ENCODE measurements around the gene EYS. TPM values are rescaled to one million over a fixed set of nuclear protein-coding genes. Genes with fewer than 3 reads are reported as not detected.
"Not testable (repeated sequence)": the region's sequence is repeated elsewhere in the genome, so short reads cannot be mapped to it uniquely, and the experiment has no call there.

EYS gene
- total RNA-seq, 2 experiments from 2014 or later, result not detected

DNA sequence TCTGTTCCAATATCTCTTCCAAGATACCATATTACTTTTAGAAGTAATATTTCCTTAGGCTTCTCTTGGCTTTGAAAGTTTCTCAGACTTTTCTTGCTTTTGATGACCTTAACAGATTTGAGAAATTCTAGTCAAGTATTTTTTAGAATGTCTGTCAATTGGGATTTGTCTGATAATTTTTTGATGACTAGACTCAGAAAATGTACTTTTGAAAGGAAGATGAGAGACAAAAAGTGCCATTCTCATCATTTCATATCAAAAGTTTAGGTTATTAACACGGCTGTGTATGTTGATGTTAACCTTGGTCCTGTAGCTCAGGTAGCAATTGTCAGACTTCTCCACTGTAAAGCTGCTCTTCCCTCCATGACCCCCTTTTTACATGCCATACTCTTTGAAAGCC, 651.5 kb downstream of the EYS start:
- CTCF ChIA-PET, result no interaction called here

DNA sequence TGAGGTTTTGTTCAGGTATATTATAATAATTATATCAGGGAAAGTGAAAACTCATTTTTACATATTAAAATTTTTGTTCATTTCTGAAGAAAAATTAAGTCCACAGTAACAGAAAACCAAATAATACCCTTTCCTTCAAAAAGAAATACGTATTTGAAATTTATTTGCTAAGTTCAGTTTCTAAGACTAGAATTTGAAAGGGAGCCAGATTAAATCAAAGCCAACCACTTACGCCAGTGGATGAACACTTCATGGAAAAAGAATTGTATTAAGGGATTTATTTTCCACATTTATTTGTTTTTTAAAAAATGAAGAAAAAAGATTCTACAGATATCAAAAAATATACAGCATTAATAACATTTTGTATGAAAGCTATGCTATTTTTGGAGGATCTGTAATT, 654.4 kb downstream of the EYS start:
- ATAC-seq, result no peak
- Mint-ChIP-seq H3K9me3 (ENCODE audit: low read depth) (peaks cover 8% of the 10 kb centered on the region), H3K27me3 (no peaks in the 10 kb centered on the region), H3K4me1 (no peaks in the 10 kb centered on the region), H3K27ac (no peak overlapping the region), H3K4me3 (no peak overlapping the region), H3K36me3 (ENCODE audit: low read depth) (no peaks in the 10 kb centered on the region)
- ChIA-PET CTCF (no interaction called here), POLR2A (no interaction called here)
- DNase-seq, result no peak
- intact Hi-C loops (cut with DNase I, micrococcal nuclease), result no loop called here

More for the DNA sequence above, 651.5 kb downstream of the EYS start:
- no peaks in the 10 kb centered on the region for H3K36me3 Mint-ChIP-seq (ENCODE audit: low read depth)
- POLR2A ChIA-PET, result no interaction called here
- no peak overlapping the region for H3K27ac Mint-ChIP-seq
- no peaks in the 10 kb centered on the region for H3K27me3 Mint-ChIP-seq
- no peaks in the 10 kb centered on the region for H3K4me1 Mint-ChIP-seq
- intact Hi-C loops (cut with DNase I, micrococcal nuclease), result no loop called here
- DNase-seq (no peak), ATAC-seq (no peak)
- H3K4me3 Mint-ChIP-seq, result no peak overlapping the region
- H3K9me3 Mint-ChIP-seq (ENCODE audit: low read depth), result no peaks in the 10 kb centered on the region

DNA sequence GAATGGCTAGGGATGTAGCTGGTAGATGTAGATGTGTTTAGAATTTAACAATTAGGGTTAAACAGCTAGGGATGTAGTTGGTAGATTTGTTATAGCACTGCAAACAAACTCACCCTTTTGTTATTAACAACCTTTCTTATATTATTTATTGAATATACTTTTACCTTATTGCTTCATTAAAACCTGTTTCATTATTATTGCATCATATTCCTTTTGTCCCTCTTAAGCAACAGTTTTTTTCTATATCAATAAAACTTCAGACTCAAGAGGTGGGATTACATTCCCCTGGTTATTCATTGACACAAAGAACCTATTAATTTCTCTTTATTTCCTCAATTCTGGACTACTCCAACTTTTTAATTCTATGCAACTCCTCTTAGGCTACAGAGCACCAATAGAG, 661.2 kb downstream of the EYS start:
- Mint-ChIP-seq H3K4me1 (no peaks in the 10 kb centered on the region), H3K36me3 (ENCODE audit: low read depth) (no peaks in the 10 kb centered on the region), H3K4me3 (no peak overlapping the region), H3K27ac (no peak overlapping the region), H3K27me3 (no peaks in the 10 kb centered on the region), H3K9me3 (ENCODE audit: low read depth) (peaks cover 20% of the 10 kb centered on the region)
- DNase-seq (no peak), ATAC-seq (no peak)
- ChIA-PET CTCF (interaction anchor here (0.7 kb wide), 1 partner anchor 128 kb away, joined by 3 read pairs; no protein-coding TSS in a partner anchor), POLR2A (no interaction called here)
- intact Hi-C loops (cut with DNase I, micrococcal nuclease), result no loop called here

DNA sequence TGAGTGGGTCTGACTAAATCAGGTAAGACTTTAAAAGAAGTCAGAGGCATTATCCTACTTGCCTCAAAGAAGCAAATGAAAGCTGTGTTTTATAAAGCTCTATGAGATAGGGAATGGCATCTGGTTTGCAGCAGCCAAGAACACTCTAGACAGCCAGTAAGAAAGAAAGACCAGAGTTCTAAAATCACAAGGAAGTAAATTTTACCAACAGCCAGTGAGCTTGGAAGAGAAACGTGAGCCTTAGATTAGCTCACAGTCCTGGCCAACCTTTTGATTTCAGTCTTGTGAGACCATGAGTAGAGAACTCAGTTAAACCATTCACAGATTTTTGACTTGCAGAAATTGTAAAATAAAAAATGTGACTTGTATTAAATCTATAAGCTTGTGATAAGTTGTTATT, 693.0 kb downstream of the EYS start:
- ATAC-seq, result no peak
- POLR2A ChIA-PET, result no interaction called here
- Mint-ChIP-seq H3K4me1 (no peaks in the 10 kb centered on the region), H3K36me3 (ENCODE audit: low read depth) (no peaks in the 10 kb centered on the region), H3K27ac (no peak overlapping the region), H3K9me3 (ENCODE audit: low read depth) (peaks cover 3% of the 10 kb centered on the region), H3K27me3 (no peaks in the 10 kb centered on the region), H3K4me3 (no peak overlapping the region)
- DNase-seq, result no peak
- intact Hi-C loops (cut with DNase I, micrococcal nuclease), result loop anchor here in 1 of 2 experiments (5.0 kb wide), 1 partner anchor 837 kb away; no protein-coding TSS in a partner anchor
- CTCF ChIA-PET, result interaction anchor here (0.6 kb wide), 2 partner anchors 11 to 220 kb away, joined by 3 read pairs; no protein-coding TSS in a partner anchor

DNA sequence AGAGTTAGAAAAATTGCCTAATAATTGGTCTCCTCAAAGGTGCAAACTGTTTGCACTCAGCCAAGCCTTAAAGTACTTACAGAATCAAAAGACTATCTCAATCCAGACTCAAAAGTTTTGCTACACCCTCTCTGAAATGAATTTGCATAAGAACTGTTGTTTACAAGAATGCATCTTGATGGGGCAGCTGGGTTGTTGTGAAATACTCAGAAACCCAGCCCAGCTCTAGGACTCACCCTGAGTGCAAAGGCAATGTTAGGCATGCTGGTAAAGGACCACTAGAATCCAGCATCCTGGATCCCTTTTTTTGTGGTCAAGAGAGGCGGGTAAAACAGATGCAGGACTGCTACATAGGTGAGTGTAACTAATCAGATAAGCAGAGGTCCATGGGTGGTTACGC, 700.2 kb downstream of the EYS start:
- ChIA-PET POLR2A (no interaction called here), CTCF (no interaction called here)
- ATAC-seq (no peak), DNase-seq (no peak)
- Mint-ChIP-seq H3K27me3 (no peaks in the 10 kb centered on the region), H3K36me3 (ENCODE audit: low read depth) (no peaks in the 10 kb centered on the region), H3K9me3 (ENCODE audit: low read depth) (peaks cover 5% of the 10 kb centered on the region), H3K4me3 (no peak overlapping the region), H3K27ac (no peak overlapping the region), H3K4me1 (no peaks in the 10 kb centered on the region)
- intact Hi-C loops (cut with DNase I, micrococcal nuclease), result no loop called here

DNA sequence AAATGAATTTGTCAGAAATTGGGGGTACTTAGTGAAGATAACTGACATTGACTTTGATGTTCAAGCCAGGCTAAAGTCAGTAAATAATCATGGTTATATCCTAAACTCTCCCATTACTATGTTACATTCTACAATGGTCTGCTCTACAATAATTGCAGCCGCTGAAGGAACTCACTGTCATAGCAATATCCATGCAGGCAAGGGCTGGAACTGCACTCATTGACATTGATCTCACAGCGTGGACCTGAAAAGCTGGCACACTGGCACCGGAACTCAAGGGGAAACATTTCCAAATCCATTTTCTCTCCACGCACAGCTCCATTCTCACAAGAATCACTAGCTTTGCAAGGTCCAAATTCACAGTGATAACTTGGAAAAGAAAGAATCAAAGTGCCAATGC, 702.7 kb downstream of the EYS start:
- no peak overlapping the region for H3K4me3 Mint-ChIP-seq
- CTCF ChIA-PET, result no interaction called here
- ATAC-seq, result no peak

DNA sequence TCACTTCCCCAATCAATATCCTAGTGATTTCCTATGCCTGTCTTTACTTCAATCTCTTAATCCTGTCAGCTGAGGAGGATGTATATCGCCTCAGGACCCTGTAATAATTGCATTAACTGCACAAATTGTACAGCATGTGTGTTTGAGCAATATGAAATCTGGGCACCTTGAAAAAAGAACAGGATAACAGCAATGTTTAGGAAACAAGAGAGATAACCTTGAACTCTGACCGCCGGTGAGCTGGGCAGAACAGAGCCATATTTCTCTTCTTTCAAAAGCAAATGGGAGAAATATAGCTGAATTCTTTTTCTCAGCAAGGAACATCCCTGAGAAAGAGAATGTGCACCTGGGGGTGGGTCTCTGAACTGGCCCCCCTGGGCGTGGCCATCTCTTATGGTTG, 704.1 kb downstream of the EYS start:
- DNase-seq; POLR2A ChIA-PET; H3K27ac Mint-ChIP-seq; H3K9me3 Mint-ChIP-seq (ENCODE audit: low read depth); H3K36me3 Mint-ChIP-seq (ENCODE audit: low read depth); H3K4me3 Mint-ChIP-seq; ATAC-seq; intact Hi-C loops (cut with DNase I, micrococcal nuclease); H3K4me1 Mint-ChIP-seq; H3K27me3 Mint-ChIP-seq: not testable (repeated sequence)
- CTCF ChIA-PET, result interaction anchor here (0.7 kb wide), 1 partner anchor 12 kb away, joined by 3 read pairs; no protein-coding TSS in a partner anchor

More for the DNA sequence above, 702.7 kb downstream of the EYS start:
- intact Hi-C loops (cut with DNase I, micrococcal nuclease), result no loop called here
- Mint-ChIP-seq H3K27me3 (no peaks in the 10 kb centered on the region), H3K9me3 (ENCODE audit: low read depth) (peaks cover 5% of the 10 kb centered on the region), H3K4me1 (no peaks in the 10 kb centered on the region), H3K36me3 (ENCODE audit: low read depth) (no peaks in the 10 kb centered on the region), H3K27ac (no peak overlapping the region)
- POLR2A ChIA-PET, result no interaction called here
- DNase-seq, result no peak

DNA sequence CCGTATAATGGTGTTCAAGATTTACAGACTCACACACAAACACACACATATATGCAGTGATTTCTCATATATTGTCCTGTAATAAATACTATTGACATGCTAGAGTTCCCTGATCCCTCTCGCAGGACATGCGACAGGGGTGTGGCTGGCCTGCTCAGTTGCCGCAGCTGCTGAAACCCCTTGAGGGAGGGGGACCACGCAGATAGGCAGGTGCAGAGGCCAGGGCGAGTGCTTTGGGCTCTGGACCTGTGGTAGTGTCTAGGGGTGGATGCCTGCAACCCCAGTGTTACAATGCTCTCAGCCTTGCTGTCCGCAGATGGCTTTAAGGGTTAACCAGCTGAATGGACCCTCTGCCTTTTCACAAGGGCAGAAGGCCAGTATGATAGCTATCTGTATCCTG, 706.2 kb downstream of the EYS start:
- CTCF ChIA-PET, result no interaction called here
- no peak for ATAC-seq
- intact Hi-C loops (cut with DNase I, micrococcal nuclease), result no loop called here
- Mint-ChIP-seq H3K36me3 (ENCODE audit: low read depth) (no peaks in the 10 kb centered on the region), H3K4me3 (no peak overlapping the region), H3K27ac (no peak overlapping the region), H3K27me3 (no peaks in the 10 kb centered on the region), H3K9me3 (ENCODE audit: low read depth) (peaks cover 3% of the 10 kb centered on the region), H3K4me1 (no peaks in the 10 kb centered on the region)
- POLR2A ChIA-PET, result no interaction called here
- DNase-seq, result no peak

DNA sequence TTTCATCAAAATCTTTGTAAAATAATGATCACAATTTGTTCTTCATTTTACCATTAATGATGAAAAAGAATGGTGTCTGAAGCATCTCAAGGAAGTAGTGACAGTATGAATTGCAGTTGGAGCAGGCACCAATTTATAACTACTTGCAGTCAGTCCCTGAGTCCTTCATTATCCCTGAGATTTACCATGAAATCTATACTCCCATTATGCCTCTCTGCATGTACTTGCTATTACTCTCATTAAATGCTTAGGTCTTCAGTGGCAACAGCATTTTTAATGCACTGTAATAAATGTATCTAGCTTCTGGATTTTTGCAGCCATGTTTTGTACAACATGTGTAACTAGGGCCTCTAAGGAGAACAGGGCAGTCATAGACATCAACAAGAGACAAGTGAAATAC, 708.8 kb downstream of the EYS start:
- ChIA-PET POLR2A (no interaction called here), CTCF (no interaction called here)
- intact Hi-C loops (cut with DNase I, micrococcal nuclease), result no loop called here
- DNase-seq (no peak), ATAC-seq (no peak)
- Mint-ChIP-seq H3K27ac (no peak overlapping the region), H3K4me3 (no peak overlapping the region), H3K9me3 (ENCODE audit: low read depth) (no peaks in the 10 kb centered on the region), H3K27me3 (no peaks in the 10 kb centered on the region), H3K36me3 (ENCODE audit: low read depth) (no peaks in the 10 kb centered on the region), H3K4me1 (no peaks in the 10 kb centered on the region)

DNA sequence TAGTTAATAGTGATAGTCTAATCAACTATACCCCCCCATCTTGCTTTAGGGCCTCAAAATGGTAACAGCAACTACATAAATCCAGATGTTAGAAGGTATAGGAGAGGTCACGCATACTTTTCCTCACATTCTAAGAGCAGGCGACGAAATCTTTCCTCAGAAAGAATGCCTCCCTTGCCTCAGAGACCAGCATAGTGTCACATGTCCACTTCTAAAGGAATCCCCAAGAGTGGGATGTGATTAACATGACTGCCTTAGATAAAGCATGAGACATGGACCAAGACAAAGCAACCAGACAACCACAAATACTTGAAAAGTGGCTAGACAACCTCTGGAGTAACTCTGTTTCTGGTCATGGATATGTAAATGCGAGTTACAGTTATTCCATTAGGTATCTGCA, 710.7 kb downstream of the EYS start:
- ATAC-seq (no peak), DNase-seq (no peak)
- intact Hi-C loops (cut with DNase I, micrococcal nuclease), result no loop called here
- no peak overlapping the region for H3K27ac Mint-ChIP-seq
- peaks cover 2% of the 10 kb centered on the region for H3K9me3 Mint-ChIP-seq (ENCODE audit: low read depth)
- no peaks in the 10 kb centered on the region for H3K27me3 Mint-ChIP-seq
- H3K4me3 Mint-ChIP-seq, result no peak overlapping the region
- no peaks in the 10 kb centered on the region for H3K4me1 Mint-ChIP-seq
- CTCF ChIA-PET, result no interaction called here
- H3K36me3 Mint-ChIP-seq (ENCODE audit: low read depth), result no peaks in the 10 kb centered on the region
- POLR2A ChIA-PET, result no interaction called here

DNA sequence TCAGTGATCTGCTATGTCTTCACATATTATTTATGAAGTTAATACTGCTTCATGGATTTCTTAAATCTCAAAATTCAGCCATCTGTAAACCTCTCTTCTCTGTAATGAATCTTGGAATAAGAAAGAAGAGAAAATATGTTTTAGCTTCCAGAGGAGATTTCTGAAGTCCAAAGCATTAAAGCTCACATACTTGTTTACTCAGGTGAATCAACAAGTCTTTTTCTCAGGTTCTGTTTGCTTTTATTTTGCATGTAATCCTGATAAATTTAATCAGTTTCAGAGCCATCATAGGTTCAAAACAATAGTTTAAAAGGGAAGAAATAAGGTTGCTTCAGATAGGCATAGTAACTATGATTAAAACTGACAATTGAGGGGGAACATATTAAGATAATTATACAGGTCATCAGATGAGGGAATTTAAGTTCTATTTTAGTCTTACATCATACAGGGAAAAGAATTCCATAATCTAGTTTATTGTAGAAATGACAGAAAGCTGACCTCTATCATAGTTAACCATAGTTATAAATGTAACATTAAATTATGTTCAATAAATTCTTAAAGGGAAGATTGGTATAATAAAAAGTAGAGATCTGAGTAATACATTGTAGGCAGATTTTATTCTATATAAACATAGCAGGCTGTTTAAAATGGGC, 716.2 kb downstream of the EYS start:
- Mint-ChIP-seq H3K27me3 (no peaks in the 10 kb centered on the region), H3K9me3 (ENCODE audit: low read depth) (peaks cover 2% of the 10 kb centered on the region), H3K4me3 (no peak overlapping the region), H3K36me3 (ENCODE audit: low read depth) (no peaks in the 10 kb centered on the region), H3K4me1 (no peaks in the 10 kb centered on the region), H3K27ac (no peak overlapping the region)
- ChIA-PET POLR2A (no interaction called here), CTCF (interaction anchor here (1.6 kb wide), 1 partner anchor 21 kb away, joined by 3 read pairs; no protein-coding TSS in a partner anchor)
- intact Hi-C loops (cut with DNase I, micrococcal nuclease), result no loop called here
- ATAC-seq (no peak), DNase-seq (no peak)

DNA sequence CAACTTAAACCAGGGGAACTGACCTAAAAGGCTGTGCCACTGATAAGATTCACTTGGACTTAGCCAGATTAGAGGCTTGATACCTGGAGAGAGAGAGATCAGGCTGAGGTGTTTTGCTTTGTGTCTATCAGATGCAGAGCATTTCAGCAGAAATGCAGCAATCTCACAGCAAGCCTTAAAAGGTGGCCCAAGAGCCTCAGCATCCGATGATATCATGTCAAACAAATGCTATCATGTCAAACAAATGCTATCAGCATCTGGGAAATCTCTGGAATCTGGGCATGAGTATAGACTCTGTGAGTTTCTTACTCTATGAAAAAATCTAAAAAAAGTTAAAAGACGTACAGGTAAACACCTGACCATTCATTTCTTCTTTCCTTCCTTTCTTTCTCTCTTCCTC, 718.9 kb downstream of the EYS start:
- H3K36me3 Mint-ChIP-seq (ENCODE audit: low read depth), result no peaks in the 10 kb centered on the region
- ChIA-PET CTCF (no interaction called here), POLR2A (no interaction called here)
- DNase-seq (no peak), ATAC-seq (no peak)
- intact Hi-C loops (cut with DNase I, micrococcal nuclease), result no loop called here
- peaks cover 2% of the 10 kb centered on the region for H3K9me3 Mint-ChIP-seq (ENCODE audit: low read depth)
- H3K4me3 Mint-ChIP-seq, result no peak overlapping the region
- no peak overlapping the region for H3K27ac Mint-ChIP-seq
- H3K27me3 Mint-ChIP-seq, result no peaks in the 10 kb centered on the region
- no peaks in the 10 kb centered on the region for H3K4me1 Mint-ChIP-seq

DNA sequence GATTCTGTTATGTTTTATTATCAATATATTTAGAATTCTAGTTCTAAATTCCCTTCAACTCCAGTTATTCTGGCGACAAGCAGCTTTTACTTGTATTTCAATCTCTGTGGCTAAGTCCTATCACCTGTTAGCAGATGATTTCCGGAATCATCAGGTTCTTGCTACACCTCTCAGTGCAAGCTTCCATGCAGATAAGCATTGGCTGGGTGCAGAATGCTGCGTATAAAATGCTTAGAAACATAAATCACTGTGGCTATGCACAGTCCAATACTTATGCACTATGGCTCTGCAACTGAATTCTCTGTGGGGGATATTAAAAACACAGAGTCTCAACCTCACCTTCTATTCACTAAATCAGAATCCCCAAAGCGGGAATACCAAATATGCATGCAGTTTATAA, 720.0 kb downstream of the EYS start:
- Mint-ChIP-seq H3K27ac (no peak overlapping the region), H3K27me3 (no peaks in the 10 kb centered on the region), H3K9me3 (ENCODE audit: low read depth) (no peaks in the 10 kb centered on the region), H3K36me3 (ENCODE audit: low read depth) (no peaks in the 10 kb centered on the region), H3K4me1 (no peaks in the 10 kb centered on the region), H3K4me3 (no peak overlapping the region)
- ChIA-PET POLR2A (no interaction called here), CTCF (no interaction called here)
- intact Hi-C loops (cut with DNase I, micrococcal nuclease), result no loop called here
- no peak for ATAC-seq
- DNase-seq, result no peak
